GM18873 (cell line): ENCODE data around the gene NDUFB7.
"Not testable (repeated sequence)": the region's sequence is repeated elsewhere in the genome, so short reads cannot be mapped to it uniquely, and the experiment has no call there.

Experiments
- ATAC-seq: cut with Tn5 transposase; IDR thresholded peaks from one replicate; pipeline ENCODE4 v1.9.1; 2021; ENCODE audit warnings: mild to moderate bottlenecking, moderate library complexity, moderate number of reproducible peaks; ENCODE audit not compliant: unreplicated experiment, low FRiP score

Gene NDUFB7

GRCh38 chr19:14571695-14572490 is at the start of gene NDUFB7:
Gene NDUFB7 (minus strand): TSS chr19:14572066. CDS start chr19:14572000, 66 bp downstream.
- ATAC-seq, result peak; percentile 86

- ATAC-seq, result no peak
Measured at GRCh38 chr19:14619404-14619803, 47.5 kb upstream of the NDUFB7 start.

DNA sequence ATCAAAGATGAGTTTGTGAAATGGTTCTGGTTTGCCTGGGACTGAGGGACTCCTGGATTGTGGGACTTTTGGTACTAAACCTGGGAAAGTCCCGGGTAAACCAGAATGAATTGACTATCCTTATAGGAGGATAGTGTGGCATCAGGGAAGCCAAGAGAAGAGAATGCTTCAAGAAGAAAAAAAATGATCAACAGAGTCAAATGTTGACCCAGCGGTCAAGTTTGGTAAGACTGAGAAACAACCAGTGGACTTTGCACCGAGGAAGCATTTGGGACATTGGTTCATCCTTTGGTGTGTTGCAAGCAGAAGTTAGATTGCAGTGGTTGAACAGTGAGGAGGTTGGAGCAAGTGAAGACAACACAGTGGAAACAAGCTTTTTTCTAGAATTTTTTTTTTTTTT is 44.5 kb upstream of the NDUFB7 start:
- ATAC-seq, result no peak

DNA sequence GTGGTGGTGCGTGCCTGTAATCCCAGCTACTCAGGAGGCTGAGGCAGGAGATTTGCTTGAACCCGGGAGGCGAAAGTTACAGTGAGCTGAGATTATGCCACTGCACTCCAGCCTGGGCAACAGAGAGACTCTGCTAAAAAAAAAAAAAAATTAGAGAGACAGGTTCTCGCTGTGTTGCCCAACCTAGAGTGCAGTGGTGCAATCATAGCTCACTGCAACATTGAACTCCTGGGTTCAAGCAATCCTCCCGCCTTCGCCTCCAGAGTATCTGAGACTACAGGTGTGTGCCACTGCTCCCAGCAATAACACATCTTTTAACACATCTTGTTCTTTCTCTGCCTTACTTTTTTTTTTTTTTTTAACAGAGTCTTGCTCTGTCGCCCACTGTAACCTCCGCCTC is 43.8 kb upstream of the NDUFB7 start:
- ATAC-seq, result no peak

GRCh38 chr19:14614099-14614412 is 42.2 kb upstream of the NDUFB7 start:
- no peak for ATAC-seq

GRCh38 chr19:14613399-14614098 is 41.7 kb upstream of the NDUFB7 start:
- not testable (repeated sequence) for ATAC-seq

DNA sequence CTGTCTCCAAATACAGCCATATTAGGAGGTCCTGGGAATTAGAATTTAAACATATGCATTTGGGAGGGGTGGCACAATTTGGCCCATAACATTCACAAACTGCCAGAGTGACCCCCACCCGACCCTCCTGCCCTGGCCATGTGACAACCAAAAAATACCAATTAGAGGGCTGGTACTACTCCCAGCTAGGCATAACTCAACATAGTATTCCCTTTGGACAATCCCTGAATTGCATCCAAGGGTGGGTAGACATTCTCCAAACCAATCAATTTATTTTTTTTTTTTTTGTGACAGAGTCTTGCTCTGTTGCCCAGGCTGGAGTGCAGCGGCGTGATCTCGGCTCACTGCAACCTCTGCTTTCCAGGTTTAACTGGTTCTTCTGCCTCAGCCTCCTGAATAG is 40.8 kb upstream of the NDUFB7 start:
- ATAC-seq, result no peak

- ATAC-seq, result not testable (repeated sequence)
Measured at GRCh38 chr19:14612242-14612641, 40.4 kb upstream of the NDUFB7 start.

DNA sequence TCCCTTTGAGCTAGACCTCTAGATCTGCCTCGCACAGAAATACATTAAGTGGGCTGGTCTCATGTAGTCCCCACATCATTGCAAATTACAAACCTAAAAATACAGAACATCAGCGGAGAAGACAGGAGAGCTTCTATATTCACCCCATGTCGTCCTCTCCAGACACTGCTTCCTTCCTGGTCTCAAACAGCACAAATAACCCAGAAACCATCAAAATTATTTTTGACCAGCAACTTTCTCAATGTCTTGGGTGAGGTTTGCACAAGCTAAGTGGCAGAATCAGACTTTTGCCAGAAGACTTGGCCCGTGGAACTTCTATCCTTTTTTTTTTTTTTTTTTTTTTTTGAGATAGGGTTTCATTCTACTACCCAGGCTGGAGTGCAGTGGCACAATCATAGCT is 39.2 kb upstream of the NDUFB7 start:
- no peak for ATAC-seq

DNA sequence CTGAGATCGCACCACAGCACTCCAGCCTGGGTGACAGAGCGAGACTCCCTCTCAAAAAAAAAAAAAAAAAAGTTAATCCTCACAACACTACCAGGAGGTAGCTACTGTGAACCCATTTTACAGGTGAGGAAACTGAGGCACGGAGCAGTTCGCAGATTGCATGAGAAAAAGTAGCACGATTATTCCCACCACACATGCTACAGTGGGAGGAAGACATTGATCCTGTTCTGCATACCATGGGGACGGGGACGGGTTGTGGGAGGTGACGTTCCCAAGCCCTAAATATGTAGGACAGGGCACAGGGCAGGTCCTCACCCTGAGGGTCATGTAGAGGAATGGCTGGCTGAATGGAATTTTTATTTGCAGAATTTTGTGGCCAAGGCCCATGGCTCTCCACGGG is 34.8 kb upstream of the NDUFB7 start:
- ATAC-seq, result no peak

- peak; percentile 61 for ATAC-seq
Measured at GRCh38 chr19:14603990-14604387, 32.1 kb upstream of the NDUFB7 start.

- ATAC-seq, result no peak
Measured at GRCh38 chr19:14599548-14600147, 27.8 kb upstream of the NDUFB7 start.

DNA sequence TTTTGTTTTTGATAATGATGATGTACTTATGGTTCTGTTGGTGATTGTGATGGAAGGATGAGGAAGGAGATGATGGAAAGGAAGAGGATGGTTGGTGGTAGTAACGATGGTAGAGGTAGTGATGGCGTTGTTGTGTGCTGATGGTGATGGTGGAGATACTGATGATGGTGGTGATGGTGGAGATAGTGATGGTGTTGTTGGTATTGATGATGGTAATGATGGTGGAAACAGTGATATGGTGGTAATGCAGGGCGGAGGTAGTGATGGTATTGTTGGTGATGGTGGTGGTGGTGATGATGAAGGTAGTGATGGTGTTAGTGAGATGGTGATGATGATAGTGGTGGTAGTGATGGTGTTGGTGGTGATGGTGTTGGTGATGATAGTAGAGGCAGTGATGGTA is 23.7 kb upstream of the NDUFB7 start:
- ATAC-seq, result no peak

- ATAC-seq, result not testable (repeated sequence)
Measured at GRCh38 chr19:14589433-14589832, 17.6 kb upstream of the NDUFB7 start.

- peak; percentile 69 for ATAC-seq
Measured at GRCh38 chr19:14585187-14585586, 13.3 kb upstream of the NDUFB7 start.

DNA sequence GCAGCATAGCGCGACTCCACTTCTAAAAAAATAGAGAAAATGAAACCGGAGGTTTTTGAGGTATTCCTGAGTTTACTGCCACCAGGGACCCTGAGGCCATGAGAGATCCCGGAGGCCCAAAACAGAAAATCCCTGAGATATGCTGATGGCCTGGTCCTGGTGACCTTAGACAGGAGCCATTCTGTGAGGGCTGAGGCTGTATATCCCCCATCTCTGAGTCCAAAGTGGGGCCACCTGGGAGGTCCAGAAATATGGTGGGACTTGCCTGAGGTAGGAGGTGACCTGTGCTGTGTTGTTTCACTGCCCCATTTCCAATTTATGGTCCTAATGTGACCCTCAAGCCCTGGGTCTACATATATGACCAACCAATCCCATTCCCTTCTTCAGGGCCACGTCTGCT is 12.5 kb upstream of the NDUFB7 start:
- not testable (repeated sequence) for ATAC-seq

DNA sequence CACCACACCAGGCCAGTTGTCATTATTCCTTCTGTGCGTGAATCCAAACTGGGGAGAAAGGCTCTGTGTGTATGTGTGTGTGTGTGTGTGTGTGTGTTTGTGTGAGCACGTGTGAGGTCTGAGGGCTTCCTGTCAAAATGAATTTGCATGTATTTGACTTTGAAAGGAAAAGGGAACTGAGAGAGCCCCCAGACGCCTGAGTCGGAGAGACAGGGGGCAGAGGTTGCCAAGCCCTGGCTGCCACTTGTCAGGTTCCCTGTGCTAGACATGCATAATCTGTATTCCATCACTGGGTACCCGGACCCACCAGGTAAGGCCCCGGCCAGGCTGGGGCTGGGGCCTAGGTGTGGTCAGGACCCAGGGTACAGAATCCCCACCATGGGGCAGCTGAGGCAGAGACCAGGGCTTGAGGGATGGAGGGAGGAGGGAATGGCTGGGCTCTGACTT is 11.1 kb upstream of the NDUFB7 start, which contains the start of gene CLEC17A:
CLEC17A (plus strand) TSS at position 191 of the 447 bp plus-strand sequence; CDS start at position 268, 77 bp downstream.
- ATAC-seq, result no peak

- ATAC-seq, result no peak
Measured at GRCh38 chr19:14580623-14581237, 8.9 kb upstream of the NDUFB7 start.

GRCh38 chr19:14577885-14578427 is 6.1 kb upstream of the NDUFB7 start:
- ATAC-seq, result no peak

- ATAC-seq, result no peak
Measured at GRCh38 chr19:14577264-14577663, 5.4 kb upstream of the NDUFB7 start.

DNA sequence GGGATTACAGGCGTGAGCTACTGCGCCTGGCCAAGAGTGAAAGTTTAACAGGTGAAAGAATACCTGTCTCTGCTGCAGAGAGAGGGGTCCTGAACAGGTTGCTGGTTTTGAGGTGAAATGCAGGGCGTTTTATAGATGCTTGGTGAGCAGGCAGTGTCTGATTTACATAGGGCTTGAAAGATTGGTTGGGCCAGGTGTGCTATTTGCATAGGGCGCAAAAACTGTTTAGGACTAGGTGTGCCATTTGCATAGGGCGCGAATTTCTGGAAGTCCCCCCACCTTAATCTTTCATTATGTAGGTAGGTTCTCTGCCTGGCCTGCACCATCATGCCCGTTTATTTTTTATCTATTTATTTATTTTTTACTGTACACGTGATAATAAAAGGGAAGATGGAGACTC is 4.5 kb upstream of the NDUFB7 start:
- no peak for ATAC-seq
